Esophagus squamous epithelium (tissue), 4 donors: ENCODE data around the gene GPD1L.

Source experiments
- CTCF ChIP-seq, 6 experiments: fragments of 450-650 bp in 4 of 6; fragments of 200-600 bp in 2 of 6; sonication (generic) in 2 of 6; IDR thresholded peaks; one replicate each; pipeline ENCODE4 v1.5.1; 2016 to 2019; ENCODE audit warnings: antibody characterized with exemption in 6 of 6, mild to moderate bottlenecking in 4 of 6, moderate library complexity in 4 of 6
- POLR2A ChIP-seq, 4 donors: fragments of 450-650 bp; IDR thresholded peaks; one replicate each; pipeline ENCODE4 v1.6.1; 2017; ENCODE audit warnings: antibody characterized with exemption in 4 of 4, mild to moderate bottlenecking in 4 of 4, moderate library complexity in 3 of 4

- TF ChIP-seq POLR2A (IDR thresholded peaks at IDR 0.05) (no peak), CTCF (IDR thresholded peaks at IDR 0.05) (no peak)
Observed at GRCh38 chr3:32148351-32148750, 41.9 kb downstream of the GPD1L start.
